GM19035 (cell line): ENCODE measurements around the gene DERL3.

Experiments
- ATAC-seq: cut with Tn5 transposase; IDR thresholded peaks from one replicate; pipeline ENCODE4 v1.9.1; 2021; ENCODE audit not compliant: unreplicated experiment

Gene DERL3

GRCh38 chr22:23832226-23833016 lies 6.4 kb downstream of the DERL3 start:
- no peak for ATAC-seq

GRCh38 chr22:23831781-23832180 lies 7.0 kb downstream of the DERL3 start:
- ATAC-seq, result no peak

GRCh38 chr22:23831261-23831660 lies 7.5 kb downstream of the DERL3 start:
- ATAC-seq, result no peak

GRCh38 chr22:23829845-23830372 lies 8.9 kb downstream of the DERL3 start:
- no peak for ATAC-seq

GRCh38 chr22:23828800-23829680 lies 9.8 kb downstream of the DERL3 start:
- ATAC-seq, result no peak

- no peak for ATAC-seq
Measured at GRCh38 chr22:23827351-23827995, 11.3 kb downstream of the DERL3 start.

- ATAC-seq, result no peak
Measured at GRCh38 chr22:23826510-23827350, 12.1 kb downstream of the DERL3 start.

- ATAC-seq, result no peak
Measured at GRCh38 chr22:23825246-23825905, 13.4 kb downstream of the DERL3 start.

GRCh38 chr22:23824476-23825245 lies 14.1 kb downstream of the DERL3 start:
- ATAC-seq, result no peak

- no peak for ATAC-seq
Measured at GRCh38 chr22:23823331-23823791, 15.4 kb downstream of the DERL3 start.

- ATAC-seq, result no peak
Measured at GRCh38 chr22:23822101-23822671, 16.6 kb downstream of the DERL3 start.

- no peak for ATAC-seq
Measured at GRCh38 chr22:23820748-23821211, 18.0 kb downstream of the DERL3 start.

GRCh38 chr22:23818541-23818940 lies 20.3 kb downstream of the DERL3 start:
- no peak for ATAC-seq

GRCh38 chr22:23817146-23817545 lies 21.7 kb downstream of the DERL3 start:
- no peak for ATAC-seq

GRCh38 chr22:23816156-23816976 lies 22.4 kb downstream of the DERL3 start:
- no peak for ATAC-seq

GRCh38 chr22:23815541-23816155 lies 23.2 kb downstream of the DERL3 start:
- ATAC-seq, result no peak

GRCh38 chr22:23812378-23812777 lies 26.4 kb downstream of the DERL3 start:
- no peak for ATAC-seq
